ENCODE results near the gene C4orf17.

DNA sequence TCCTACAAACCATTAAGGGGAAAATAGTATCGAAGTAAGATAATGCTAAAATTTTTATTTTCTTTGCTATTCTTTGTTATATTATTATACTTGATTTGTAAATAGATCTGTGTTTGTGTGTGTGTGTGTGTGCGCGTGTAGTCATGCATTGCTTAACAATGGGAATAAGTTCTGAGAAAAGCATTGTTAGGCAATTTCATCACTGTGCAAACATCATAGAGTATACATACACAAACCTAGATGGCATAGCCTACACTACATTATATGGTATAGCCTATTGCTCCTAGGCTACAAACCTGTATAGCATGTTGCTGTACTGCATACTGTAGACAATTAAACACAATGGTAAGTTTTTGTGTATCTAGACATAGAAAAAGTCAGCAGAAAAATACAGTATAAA lies 80.9 kb downstream of the C4orf17 start:
- TF ChIP-seq, protein P1, sequence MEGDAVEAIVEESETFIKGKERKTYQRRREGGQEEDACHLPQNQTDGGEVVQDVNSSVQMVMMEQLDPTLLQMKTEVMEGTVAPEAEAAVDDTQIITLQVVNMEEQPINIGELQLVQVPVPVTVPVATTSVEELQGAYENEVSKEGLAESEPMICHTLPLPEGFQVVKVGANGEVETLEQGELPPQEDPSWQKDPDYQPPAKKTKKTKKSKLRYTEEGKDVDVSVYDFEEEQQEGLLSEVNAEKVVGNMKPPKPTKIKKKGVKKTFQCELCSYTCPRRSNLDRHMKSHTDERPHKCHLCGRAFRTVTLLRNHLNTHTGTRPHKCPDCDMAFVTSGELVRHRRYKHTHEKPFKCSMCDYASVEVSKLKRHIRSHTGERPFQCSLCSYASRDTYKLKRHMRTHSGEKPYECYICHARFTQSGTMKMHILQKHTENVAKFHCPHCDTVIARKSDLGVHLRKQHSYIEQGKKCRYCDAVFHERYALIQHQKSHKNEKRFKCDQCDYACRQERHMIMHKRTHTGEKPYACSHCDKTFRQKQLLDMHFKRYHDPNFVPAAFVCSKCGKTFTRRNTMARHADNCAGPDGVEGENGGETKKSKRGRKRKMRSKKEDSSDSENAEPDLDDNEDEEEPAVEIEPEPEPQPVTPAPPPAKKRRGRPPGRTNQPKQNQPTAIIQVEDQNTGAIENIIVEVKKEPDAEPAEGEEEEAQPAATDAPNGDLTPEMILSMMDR (conservative IDR thresholded peaks at IDR 0.05; ENCODE audit: low read length), result no peak
- no peak for TF ChIP-seq EZH2phosphoT487 (IDR thresholded peaks at IDR 0.05; ENCODE audit: borderline replicate concordance, low read depth, low read length)
